Astrocyte of the cerebellum (primary cell): ENCODE data around the gene DIAPH2.
A peak's percentile ranks its signal among the peaks of the same experiment; 100 is the strongest.

ENCODE experiments used
- DNase-seq: peaks from one replicate; pipeline ENCODE4 v3.0.0-alpha.2; 2011; ENCODE audit warnings: low read depth
- H3K4me3 ChIP-seq: 2 replicates; pipeline ENCODE4 v1.5.1; 2011; ENCODE audit warnings: mild to moderate bottlenecking, low read depth, low read length, moderate library complexity
- CTCF ChIP-seq: IDR thresholded peaks from 2 replicates; pipeline ENCODE4 v1.5.1; 2012; ENCODE audit warnings: low read length, low read depth, moderate library complexity, mild to moderate bottlenecking; ENCODE audit errors: missing control alignments
- in situ Hi-C: cut with HindIII; loops from 2 replicates; pipeline ENCODE4 v1.10.0; 2017; ENCODE audit warnings: low sequenced_read_pairs

Gene DIAPH2

GRCh38 chrX:97119474-97120109, 434.9 kb downstream of the DIAPH2 start:
- no peak for DNase-seq
- TF ChIP-seq CTCF: no peak
- H3K4me3 ChIP-seq: no peak overlapping the region
- in situ Hi-C loops: no loop called here

GRCh38 chrX:97123001-97123400, 438.4 kb downstream of the DIAPH2 start:
- no peak for TF ChIP-seq CTCF
- in situ Hi-C loops: no loop called here
- no peak overlapping the region for H3K4me3 ChIP-seq
- DNase-seq: no peak

GRCh38 chrX:97126020-97126419, 441.4 kb downstream of the DIAPH2 start:
- TF ChIP-seq CTCF: no peak
- peak; percentile 19 for DNase-seq
- in situ Hi-C loops: no loop called here
- no peak overlapping the region for H3K4me3 ChIP-seq

GRCh38 chrX:97132664-97133415, 448.2 kb downstream of the DIAPH2 start:
- H3K4me3 ChIP-seq: no peak overlapping the region
- no peak for DNase-seq
- TF ChIP-seq CTCF: no peak
- in situ Hi-C loops: no loop called here

- in situ Hi-C loops: no loop called here
- DNase-seq: no peak
- TF ChIP-seq CTCF: no peak
- no peak overlapping the region for H3K4me3 ChIP-seq
Observed at GRCh38 chrX:97145934-97146333, 461.3 kb downstream of the DIAPH2 start.

- no peak for TF ChIP-seq CTCF
Observed at GRCh38 chrX:97155816-97156215, 471.2 kb downstream of the DIAPH2 start.

More at GRCh38 chrX:97155816-97156215, 471.2 kb downstream of the DIAPH2 start:
- no peak for DNase-seq
- H3K4me3 ChIP-seq: no peak overlapping the region
- in situ Hi-C loops: no loop called here
